GM21825 (cell line): ENCODE data around the gene MYOCD.
"Not testable (repeated sequence)": the region's sequence is repeated elsewhere in the genome, so short reads cannot be mapped to it uniquely, and the experiment has no call there.

Source experiments
- ATAC-seq: cut with Tn5 transposase; IDR thresholded peaks from one replicate; pipeline ENCODE4 v1.9.1; 2021; ENCODE audit warnings: mild to moderate bottlenecking, moderate library complexity; ENCODE audit not compliant: unreplicated experiment

Gene MYOCD

GRCh38 chr17:12665263-12666210, at the start of gene MYOCD:
TSS of gene MYOCD (plus strand) at chr17:12665890. CDS start at chr17:12666189, 299 bp downstream.
- ATAC-seq: no peak

GRCh38 chr17:12616161-12616560, 49.5 kb upstream of the MYOCD start:
- ATAC-seq: no peak

- no peak for ATAC-seq
Observed at GRCh38 chr17:12618557-12618956, 47.1 kb upstream of the MYOCD start.

GRCh38 chr17:12619459-12620199, 46.1 kb upstream of the MYOCD start:
- ATAC-seq: no peak

- no peak for ATAC-seq
Observed at GRCh38 chr17:12620200-12620720, 45.4 kb upstream of the MYOCD start.

- no peak for ATAC-seq
Observed at GRCh38 chr17:12622726-12623125, 43.0 kb upstream of the MYOCD start.

- no peak for ATAC-seq
Observed at GRCh38 chr17:12623220-12623848, 42.4 kb upstream of the MYOCD start.

- no peak for ATAC-seq
Observed at GRCh38 chr17:12624211-12624610, 41.5 kb upstream of the MYOCD start.

- ATAC-seq: no peak
Observed at GRCh38 chr17:12625092-12625491, 40.6 kb upstream of the MYOCD start.

- ATAC-seq: no peak
Observed at GRCh38 chr17:12627177-12627629, 38.5 kb upstream of the MYOCD start.

- no peak for ATAC-seq
Observed at GRCh38 chr17:12627781-12628451, 37.8 kb upstream of the MYOCD start.

GRCh38 chr17:12631076-12631475, 34.6 kb upstream of the MYOCD start:
- no peak for ATAC-seq

- ATAC-seq: no peak
Observed at GRCh38 chr17:12632785-12633184, 32.9 kb upstream of the MYOCD start.

GRCh38 chr17:12634789-12635414, 30.8 kb upstream of the MYOCD start:
- no peak for ATAC-seq

GRCh38 chr17:12635996-12636395, 29.7 kb upstream of the MYOCD start:
- not testable (repeated sequence) for ATAC-seq

GRCh38 chr17:12637015-12637414, 28.7 kb upstream of the MYOCD start:
- no peak for ATAC-seq

GRCh38 chr17:12637745-12638651, 27.7 kb upstream of the MYOCD start:
- ATAC-seq: no peak

GRCh38 chr17:12640364-12640763, 25.3 kb upstream of the MYOCD start:
- ATAC-seq: no peak

- ATAC-seq: no peak
Observed at GRCh38 chr17:12641084-12641483, 24.6 kb upstream of the MYOCD start.
